WTC11 (cell line): ENCODE data around the gene OBSCN. TPM values are rescaled to one million over a fixed set of nuclear protein-coding genes. Genes with fewer than 3 reads are reported as not detected.
"Not testable (repeated sequence)": the region's sequence is repeated elsewhere in the genome, so short reads cannot be mapped to it uniquely, and the experiment has no call there.

ENCODE experiments used
- ATAC-seq: fragments of 200-7000 bp; cut with Tn5 transposase; 2 replicates; pipeline ENCODE4 v1.10.0; 2021; ENCODE audit warnings: mild to moderate bottlenecking, moderate library complexity
- CTCF ChIA-PET: fragments of 300-600 bp; sonication (Branson Sonifier 250); formaldehyde crosslinking; loops from one replicate; lab custom pipeline; 2021; ENCODE audit warnings: antibody characterized with exemption; lab: Charles Lee
- POLR2A ChIA-PET: fragments of 350-600 bp; sonication (Branson Sonifier 250); formaldehyde crosslinking; loops from one replicate; lab custom pipeline; 2021; ENCODE audit warnings: antibody characterized with exemption; lab: Charles Lee
- DNase-seq: peaks from one replicate; pipeline ENCODE4 v3.0.0; 2021; ENCODE audit warnings: low spot score
- H3K27ac Mint-ChIP-seq: 2 replicates; pipeline ENCODE4 v1.8.0; 2021; ENCODE audit warnings: mixed read lengths
- H3K27me3 Mint-ChIP-seq: 2 replicates; pipeline ENCODE4 v1.8.0; 2021; ENCODE audit warnings: low read depth, mild to moderate bottlenecking, moderate library complexity, mixed read lengths
- H3K36me3 Mint-ChIP-seq: 2 replicates; pipeline ENCODE4 v1.8.0; 2021; ENCODE audit warnings: mixed read lengths
- H3K4me1 Mint-ChIP-seq: 2 replicates; pipeline ENCODE4 v1.8.0; 2022; ENCODE audit warnings: mixed read lengths
- H3K4me3 Mint-ChIP-seq: 2 replicates; pipeline ENCODE4 v1.8.0; 2021; ENCODE audit warnings: mild to moderate bottlenecking, moderate library complexity, mixed read lengths
- H3K9me3 Mint-ChIP-seq: 2 replicates; pipeline ENCODE4 v1.8.0; 2021; ENCODE audit warnings: mixed read lengths
- CREB1 ChIP-seq: sonication (generic); formaldehyde crosslinking; IDR thresholded peaks from 2 replicates; pipeline ENCODE4 v1.8.0; 2023; ENCODE audit warnings: mild to moderate bottlenecking, missing genetic modification reagents
- E2F1 ChIP-seq: sonication (generic); formaldehyde crosslinking; IDR thresholded peaks from 2 replicates; pipeline ENCODE4 v1.8.0; 2022; ENCODE audit warnings: mild to moderate bottlenecking, missing genetic modification reagents
- ETV6 ChIP-seq: sonication (generic); formaldehyde crosslinking; IDR thresholded peaks from 2 replicates; pipeline ENCODE4 v1.8.1; 2022; ENCODE audit warnings: mild to moderate bottlenecking, missing genetic modification reagents
- FOXJ3 ChIP-seq: sonication (generic); formaldehyde crosslinking; IDR thresholded peaks from 2 replicates; pipeline ENCODE4 v1.9.0; 2021; ENCODE audit warnings: missing genetic modification reagents, mild to moderate bottlenecking, borderline replicate concordance
- FOXP4 ChIP-seq: sonication (generic); formaldehyde crosslinking; IDR thresholded peaks from 2 replicates; pipeline ENCODE4 v1.8.0; 2022; ENCODE audit warnings: mild to moderate bottlenecking, missing genetic modification reagents
- GABPB1 ChIP-seq: sonication (generic); formaldehyde crosslinking; IDR thresholded peaks from 2 replicates; pipeline ENCODE4 v1.8.1; 2023; ENCODE audit warnings: mild to moderate bottlenecking, missing genetic modification reagents
- GTF2I ChIP-seq: fragments of 250-450 bp; sonication (Bioruptor Pico); conservative IDR thresholded peaks from 2 replicates; pipeline ENCODE4 v1.4.0; 2021; ENCODE audit warnings: mild to moderate bottlenecking
- IRF2 ChIP-seq: sonication (generic); formaldehyde crosslinking; IDR thresholded peaks from 2 replicates; pipeline ENCODE4 v1.8.0; 2022; ENCODE audit warnings: low read depth, missing genetic modification reagents, borderline replicate concordance
- JUN ChIP-seq: sonication (generic); formaldehyde crosslinking; IDR thresholded peaks from 2 replicates; pipeline ENCODE4 v1.8.0; 2023; ENCODE audit warnings: mild to moderate bottlenecking, missing genetic modification reagents
- MAX ChIP-seq: sonication (generic); formaldehyde crosslinking; IDR thresholded peaks from 2 replicates; pipeline ENCODE4 v1.8.0; 2022; ENCODE audit warnings: mild to moderate bottlenecking, missing genetic modification reagents
- MLX ChIP-seq: sonication (generic); formaldehyde crosslinking; IDR thresholded peaks from 2 replicates; pipeline ENCODE4 v1.8.1; 2023; ENCODE audit warnings: mild to moderate bottlenecking, missing genetic modification reagents, moderate library complexity
- MYBL2 ChIP-seq: sonication (generic); formaldehyde crosslinking; IDR thresholded peaks from 2 replicates; pipeline ENCODE4 v1.8.1; 2023; ENCODE audit warnings: mild to moderate bottlenecking, moderate library complexity, missing genetic modification reagents
- NR2C2 ChIP-seq: sonication (generic); formaldehyde crosslinking; IDR thresholded peaks from 2 replicates; pipeline ENCODE4 v1.8.0; 2022; ENCODE audit warnings: mild to moderate bottlenecking, missing genetic modification reagents
- ZNF281 ChIP-seq: sonication (generic); formaldehyde crosslinking; IDR thresholded peaks from 2 replicates; pipeline ENCODE4 v1.8.0; 2023; ENCODE audit warnings: mild to moderate bottlenecking, missing genetic modification reagents
- ZNF317 ChIP-seq: sonication (generic); formaldehyde crosslinking; IDR thresholded peaks from 2 replicates; pipeline ENCODE4 v1.8.1; 2023; ENCODE audit warnings: low read depth, mild to moderate bottlenecking, moderate library complexity, missing genetic modification reagents, borderline replicate concordance
- total RNA-seq: library from RNA; stranded (reverse); gene quantifications from 3 replicates; pipeline ENCODE4 v1.2.3, GENCODE V29; 2021
- TF ChIP-seq, protein P1 (sequence below): sonication (generic); formaldehyde crosslinking; IDR thresholded peaks from 2 replicates; pipeline ENCODE4 v1.8.1; 2022; ENCODE audit warnings: low read depth, missing genetic modification reagents, borderline replicate concordance
- TF ChIP-seq, protein P2 (sequence below): fragments of 250-450 bp; sonication (Bioruptor Pico); IDR thresholded peaks from 2 replicates; pipeline ENCODE4 v1.9.0; 2021; ENCODE audit warnings: mild to moderate bottlenecking

The OBSCN gene
- total RNA-seq, 1 experiment from 2014 or later, result 38.8 TPM

DNA sequence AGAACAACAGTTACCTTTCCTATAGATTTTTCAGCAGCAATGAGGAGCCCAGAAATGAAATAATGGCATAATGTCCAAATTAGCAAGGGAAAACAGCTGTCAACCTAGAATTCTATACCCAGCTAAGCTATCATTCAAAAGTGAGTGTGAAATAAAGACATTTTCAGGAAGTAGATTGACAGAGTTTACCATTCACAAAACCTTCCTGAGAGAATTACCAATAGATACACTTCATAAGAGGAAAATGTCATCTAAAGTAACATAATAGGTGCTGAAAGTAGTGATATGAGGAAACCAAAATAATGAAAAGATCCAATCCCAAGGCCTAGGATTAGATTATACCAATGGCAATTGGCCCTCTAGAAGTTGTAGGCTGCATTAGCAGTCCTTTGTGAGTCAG, 34.6 kb downstream of the OBSCN start:
- Mint-ChIP-seq H3K27me3 (no peaks in the 10 kb centered on the region), H3K27ac (no peak overlapping the region), H3K9me3 (peaks cover 66% of the 10 kb centered on the region), H3K36me3 (peaks cover 93% of the 10 kb centered on the region), H3K4me1 (no peaks in the 10 kb centered on the region), H3K4me3 (no peak overlapping the region)
- ChIA-PET POLR2A (no interaction called here), CTCF (no interaction called here)
- DNase-seq, result no peak
- TF ChIP-seq MAX (CRISPR knock-in tag), result no peak
- no peak for TF ChIP-seq E2F1 (CRISPR knock-in tag)
- no peak for TF ChIP-seq MYBL2
- no peak for TF ChIP-seq GTF2I (CRISPR knock-in tag)
- TF ChIP-seq GABPB1, result no peak
- TF ChIP-seq FOXP4 (CRISPR knock-in tag), result no peak
- no peak for TF ChIP-seq FOXJ3
- no peak for ATAC-seq

DNA sequence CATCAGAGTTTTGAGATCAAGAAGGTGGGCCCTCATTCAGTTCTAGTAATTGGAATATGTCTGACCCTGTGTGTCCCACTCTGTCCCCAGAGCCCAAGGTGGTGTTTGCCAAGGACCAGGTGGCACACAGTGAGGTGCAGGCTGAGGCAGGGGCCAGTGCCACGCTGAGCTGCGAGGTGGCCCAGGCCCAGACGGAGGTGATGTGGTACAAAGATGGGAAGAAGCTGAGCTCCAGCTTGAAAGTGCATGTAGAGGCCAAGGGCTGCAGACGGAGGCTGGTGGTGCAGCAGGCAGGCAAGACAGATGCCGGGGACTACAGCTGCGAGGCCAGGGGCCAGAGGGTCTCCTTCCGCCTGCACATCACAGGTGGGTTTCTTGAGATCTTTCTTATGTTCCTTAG, 35.2 kb downstream of the OBSCN start:
- ChIA-PET POLR2A (no interaction called here), CTCF (interaction anchor here (1.2 kb wide), 1 partner anchor 30 kb away, joined by 4 read pairs; no protein-coding TSS in a partner anchor)
- no peak overlapping the region for H3K27ac Mint-ChIP-seq
- DNase-seq (no peak), ATAC-seq (no peak)
- no peaks in the 10 kb centered on the region for H3K27me3 Mint-ChIP-seq
- H3K36me3 Mint-ChIP-seq, result peaks cover 100% of the 10 kb centered on the region
- H3K4me1 Mint-ChIP-seq, result no peaks in the 10 kb centered on the region
- TF ChIP-seq MYBL2 (no peak), CREB1 (CRISPR knock-in tag) (no peak), E2F1 (CRISPR knock-in tag) (no peak), ZNF281 (CRISPR knock-in tag) (no peak), NR2C2 (CRISPR knock-in tag) (no peak), ETV6 (no peak)
- H3K9me3 Mint-ChIP-seq, result peaks cover 66% of the 10 kb centered on the region
- H3K4me3 Mint-ChIP-seq, result no peak overlapping the region

GRCh38 chr1:228243989-228244388, 36.1 kb downstream of the OBSCN start:
- H3K27me3 Mint-ChIP-seq, ATAC-seq, DNase-seq, H3K27ac Mint-ChIP-seq, H3K4me3 Mint-ChIP-seq, H3K4me1 Mint-ChIP-seq, POLR2A ChIA-PET: not testable (repeated sequence)
- Mint-ChIP-seq H3K36me3 (peaks cover 95% of the 10 kb centered on the region), H3K9me3 (peaks cover 58% of the 10 kb centered on the region)
- TF ChIP-seq ZNF317 (CRISPR knock-in tag), result peak; percentile 33; the same call in 1 of the 2 replicates
- CTCF ChIA-PET, result interaction anchor here (1.2 kb wide), 1 partner anchor 31 kb away, joined by 4 read pairs; no protein-coding TSS in a partner anchor

DNA sequence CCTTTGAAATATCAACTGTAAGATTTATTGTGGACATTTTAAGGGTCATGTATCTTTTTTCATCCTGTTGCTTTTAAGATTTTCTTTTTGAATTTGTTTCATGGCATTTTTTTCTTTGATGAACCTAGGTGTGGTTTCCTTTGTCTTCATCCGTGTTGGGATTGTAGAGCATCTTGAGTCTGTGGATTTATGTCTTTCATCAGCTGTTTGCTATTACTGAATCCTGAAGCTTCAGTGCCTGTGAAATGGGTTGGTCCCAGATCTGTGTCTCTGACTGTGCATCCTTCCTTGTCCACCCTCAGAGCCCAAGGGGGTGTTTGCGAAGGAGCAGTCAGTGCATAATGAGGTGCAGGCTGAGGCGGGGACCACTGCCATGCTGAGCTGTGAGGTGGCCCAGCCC, 37.3 kb downstream of the OBSCN start:
- Mint-ChIP-seq H3K9me3 (peaks cover 50% of the 10 kb centered on the region), H3K27me3 (no peaks in the 10 kb centered on the region), H3K36me3 (peaks cover 92% of the 10 kb centered on the region), H3K27ac (no peak overlapping the region), H3K4me1 (no peaks in the 10 kb centered on the region), H3K4me3 (no peak overlapping the region)
- ChIA-PET POLR2A (interaction anchor here (0.6 kb wide), 1 partner anchor 8 kb away, joined by 6 read pairs; no protein-coding TSS in a partner anchor), CTCF (no interaction called here)
- ATAC-seq (no peak), DNase-seq (no peak)
- TF ChIP-seq MLX (no peak), IRF2 (CRISPR knock-in tag) (no peak), JUN (CRISPR knock-in tag) (no peak), E2F1 (CRISPR knock-in tag) (no peak), FOXJ3 (no peak)
- TF ChIP-seq, protein P1, sequence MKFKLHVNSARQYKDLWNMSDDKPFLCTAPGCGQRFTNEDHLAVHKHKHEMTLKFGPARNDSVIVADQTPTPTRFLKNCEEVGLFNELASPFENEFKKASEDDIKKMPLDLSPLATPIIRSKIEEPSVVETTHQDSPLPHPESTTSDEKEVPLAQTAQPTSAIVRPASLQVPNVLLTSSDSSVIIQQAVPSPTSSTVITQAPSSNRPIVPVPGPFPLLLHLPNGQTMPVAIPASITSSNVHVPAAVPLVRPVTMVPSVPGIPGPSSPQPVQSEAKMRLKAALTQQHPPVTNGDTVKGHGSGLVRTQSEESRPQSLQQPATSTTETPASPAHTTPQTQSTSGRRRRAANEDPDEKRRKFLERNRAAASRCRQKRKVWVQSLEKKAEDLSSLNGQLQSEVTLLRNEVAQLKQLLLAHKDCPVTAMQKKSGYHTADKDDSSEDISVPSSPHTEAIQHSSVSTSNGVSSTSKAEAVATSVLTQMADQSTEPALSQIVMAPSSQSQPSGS (CRISPR knock-in tag), result no peak
- TF ChIP-seq, protein P2, sequence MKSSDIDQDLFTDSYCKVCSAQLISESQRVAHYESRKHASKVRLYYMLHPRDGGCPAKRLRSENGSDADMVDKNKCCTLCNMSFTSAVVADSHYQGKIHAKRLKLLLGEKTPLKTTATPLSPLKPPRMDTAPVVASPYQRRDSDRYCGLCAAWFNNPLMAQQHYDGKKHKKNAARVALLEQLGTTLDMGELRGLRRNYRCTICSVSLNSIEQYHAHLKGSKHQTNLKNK, result no peak
